Panc1 (cell line): Measurements from ENCODE around the gene ACAD8. TPM values are rescaled to one million over a fixed set of nuclear protein-coding genes. Genes with fewer than 3 reads are reported as not detected.

Experiments used
- ATAC-seq: fragments of 200-7000 bp; cut with Tn5 transposase; 2 replicates; pipeline ENCODE4 v1.9.1; 2020; ENCODE audit warnings: mild to moderate bottlenecking, moderate library complexity
- BruUV-seq: library from RNA; stranded (reverse); fragments of 400-500 nt; replicated peaks from 2 replicates; lab custom pipeline; 2021; lab: Mats Ljungman, UMichigan
- CTCF ChIA-PET: fragments of 300-600 bp; sonication (Branson Sonifier 250); formaldehyde crosslinking; loops from one replicate; lab custom pipeline; 2022; ENCODE audit warnings: antibody characterized with exemption; lab: Charles Lee
- POLR2A ChIA-PET: fragments of 300-600 bp; sonication (Branson Sonifier 250); formaldehyde crosslinking; loops from one replicate; lab custom pipeline; 2022; ENCODE audit warnings: antibody characterized with exemption; lab: Charles Lee
- DNase-seq: peaks from one replicate; pipeline ENCODE4 v3.0.0-alpha.2; 2010; ENCODE audit warnings: low read depth, low spot score
- H3K27ac ChIP-seq: 2 replicates; pipeline ENCODE4 v1.5.1; 2011; ENCODE audit warnings: mild to moderate bottlenecking, low read length, inconsistent platforms
- H3K27me3 ChIP-seq: fragments of 200-500 bp; sonication (Bioruptor generic); 2 replicates; pipeline ENCODE4 v1.6.0; 2014; ENCODE audit warnings: low read length, inconsistent platforms; ENCODE audit not compliant: control insufficient read depth, insufficient read depth
- H3K36me3 ChIP-seq: fragments of 200-500 bp; sonication (Bioruptor generic); 2 replicates; pipeline ENCODE4 v1.5.1; 2014; ENCODE audit warnings: inconsistent platforms, mild to moderate bottlenecking, low read length, moderate library complexity; ENCODE audit not compliant: control insufficient read depth, insufficient read depth
- H3K4me1 ChIP-seq: 2 replicates; pipeline ENCODE4 v1.5.1; 2011; ENCODE audit warnings: inconsistent platforms, mild to moderate bottlenecking, low read length, moderate library complexity; ENCODE audit not compliant: control insufficient read depth, insufficient read depth
- H3K4me3 ChIP-seq, 2 experiments: 2 replicates each; pipeline ENCODE4 v1.5.1; 2011 to 2012; ENCODE audit warnings: low read depth in 2 of 2, low read length in 2 of 2, mild to moderate bottlenecking in 2 of 2, inconsistent platforms in 1 of 2, moderate library complexity in 1 of 2
- H3K9me3 ChIP-seq: fragments of 200-500 bp; sonication (Bioruptor generic); 2 replicates; pipeline ENCODE4 v1.5.1; 2014; ENCODE audit warnings: low read depth, mild to moderate bottlenecking, inconsistent platforms, low read length, moderate library complexity; ENCODE audit not compliant: control insufficient read depth, insufficient read depth
- CTCF ChIP-seq: fragments of 450-650 bp; IDR thresholded peaks from 2 replicates; pipeline ENCODE4 v1.5.1; 2017; ENCODE audit warnings: mild to moderate bottlenecking
- POLR2AphosphoS5 ChIP-seq: IDR thresholded peaks from 2 replicates; pipeline ENCODE4 v1.6.1; 2012; ENCODE audit warnings: mild to moderate bottlenecking, low read depth, low read length, moderate library complexity
- REST ChIP-seq, 2 experiments: IDR thresholded peaks; 2 replicates each; pipeline ENCODE4 v1.6.1; 2011 to 2012; ENCODE audit warnings: low read depth in 2 of 2, control low read depth in 1 of 2, low read length in 1 of 2, mild to moderate bottlenecking in 1 of 2, moderate library complexity in 1 of 2; ENCODE audit not compliant: insufficient read depth in 1 of 2
- SIN3A ChIP-seq: IDR thresholded peaks from 2 replicates; pipeline ENCODE4 v1.6.1; 2012; ENCODE audit warnings: low read depth, mild to moderate bottlenecking, low read length, moderate library complexity, borderline replicate concordance; ENCODE audit not compliant: insufficient read depth
- TCF7L2 ChIP-seq: IDR thresholded peaks from 2 replicates; pipeline ENCODE4 v1.6.1; 2011; ENCODE audit warnings: mild to moderate bottlenecking, low read depth, low read length, inconsistent platforms
- in situ Hi-C: cut with HindIII; loops from 2 replicates; pipeline ENCODE4 v1.10.0; 2016; ENCODE audit warnings: low sequenced_read_pairs, low pct_unique_long_range_greater_than_20kb
- intact Hi-C: fragments of 100-400 bp; cut with micrococcal nuclease; formaldehyde crosslinking; loops from one replicate; pipeline ENCODE4 v1.10.0; 2022; ENCODE audit not compliant: unreplicated experiment
- total RNA-seq: library from RNA; stranded (reverse); gene quantifications from one replicate; pipeline ENCODE4 v1.2.1, GENCODE V29; 2021; ENCODE audit not compliant: unreplicated experiment

Gene ACAD8
- total RNA-seq, 1 experiment from 2014 or later: 28.4 TPM

GRCh38 chr11:134248910-134249480 lies 4.4 kb upstream of the ACAD8 start:
- TF ChIP-seq SIN3A: no peak
- no peak for TF ChIP-seq POLR2AphosphoS5
- TF ChIP-seq CTCF: no peak
- TF ChIP-seq TCF7L2: no peak
- no peak for TF ChIP-seq REST (IDR thresholded peaks at IDR 0.05; ENCODE audit: insufficient read depth in 1 of 2, low read depth in 2 of 2, low read length in 1 of 2)
- in situ Hi-C loops: no loop called here

GRCh38 chr11:134250246-134250645 lies 3.1 kb upstream of the ACAD8 start:
- DNase-seq (no peak), ATAC-seq (no peak)
- no TSS peak for BruUV-seq
- Histone ChIP-seq H3K36me3 (no peaks in the 10 kb centered on the region; the same call in 1 of the 2 replicates), H3K9me3 (no peaks in the 10 kb centered on the region), H3K27me3 (no peaks in the 10 kb centered on the region), H3K4me3 (no peak overlapping the region), H3K27ac (no peak overlapping the region), H3K4me1 (peaks cover 17% of the 10 kb centered on the region)
- ChIA-PET POLR2A (no interaction called here), CTCF (no interaction called here)
- in situ Hi-C loops: no loop called here
- intact Hi-C loops: no loop called here
- no peak for TF ChIP-seq SIN3A
- TF ChIP-seq TCF7L2: no peak
- no peak for TF ChIP-seq POLR2AphosphoS5
- TF ChIP-seq CTCF: no peak
- TF ChIP-seq REST (IDR thresholded peaks at IDR 0.05; ENCODE audit: insufficient read depth in 1 of 2, low read depth in 2 of 2, low read length in 1 of 2): no peak

More at GRCh38 chr11:134248910-134249480, 4.4 kb upstream of the ACAD8 start:
- CTCF ChIA-PET: no interaction called here
- DNase-seq: no peak
- Histone ChIP-seq H3K36me3 (no peaks in the 10 kb centered on the region; the same call in 1 of the 2 replicates), H3K9me3 (no peaks in the 10 kb centered on the region), H3K27me3 (no peaks in the 10 kb centered on the region), H3K4me3 (no peak overlapping the region), H3K27ac (no peak overlapping the region), H3K4me1 (peaks cover 9% of the 10 kb centered on the region)
- no peak for ATAC-seq
- intact Hi-C loops: no loop called here
- BruUV-seq: no TSS peak
- POLR2A ChIA-PET: no interaction called here
